Mesenchymal stem cell (in vitro differentiated cells and primary cell): ENCODE results near the gene SMO.
"Not testable (repeated sequence)": the region's sequence is repeated elsewhere in the genome, so short reads cannot be mapped to it uniquely, and the experiment has no call there.

Experiments
- DNase-seq: peaks from one replicate; pipeline ENCODE4 v3.0.0-alpha.2; 2013
- H2AFZ ChIP-seq: one replicate; pipeline ENCODE4 v1.6.1; 2013; ENCODE audit warnings: low read depth, mild to moderate bottlenecking, control low read depth, inconsistent platforms, low read length, moderate library complexity
- H2AK5ac ChIP-seq: 2 replicates; pipeline ENCODE4 v1.6.1; 2013; ENCODE audit warnings: low read length, moderate library complexity, mild to moderate bottlenecking, inconsistent platforms; ENCODE audit not compliant: severe bottlenecking
- H2BK120ac ChIP-seq: one replicate; pipeline ENCODE4 v1.6.1; 2013; ENCODE audit warnings: low read depth, mild to moderate bottlenecking, inconsistent platforms, low read length, moderate library complexity
- H2BK12ac ChIP-seq, 2 experiments: one replicate each; pipeline ENCODE4 v1.6.1; 2013; ENCODE audit warnings: inconsistent platforms in 2 of 2, low read length in 2 of 2, mild to moderate bottlenecking in 2 of 2, moderate library complexity in 2 of 2, control low read depth in 1 of 2
- H2BK15ac ChIP-seq: one replicate; pipeline ENCODE4 v1.6.1; 2013; ENCODE audit warnings: mild to moderate bottlenecking, low read depth, inconsistent platforms; ENCODE audit not compliant: poor library complexity, severe bottlenecking
- H2BK5ac ChIP-seq: 2 replicates; pipeline ENCODE4 v1.6.1; 2013; ENCODE audit warnings: low read depth, mild to moderate bottlenecking, low read length, control low read depth, inconsistent platforms; ENCODE audit not compliant: poor library complexity, severe bottlenecking
- H3K14ac ChIP-seq, 2 experiments: one replicate each; pipeline ENCODE4 v1.6.1; 2013; ENCODE audit warnings: inconsistent platforms in 2 of 2, low read length in 2 of 2, control low read depth in 1 of 2, mild to moderate bottlenecking in 1 of 2, moderate library complexity in 1 of 2
- H3K18ac ChIP-seq, 2 experiments: one replicate each; pipeline ENCODE4 v1.6.1; 2013; ENCODE audit warnings: inconsistent platforms in 2 of 2, low read length in 2 of 2, control low read depth in 1 of 2, low read depth in 1 of 2, mild to moderate bottlenecking in 1 of 2
- H3K23ac ChIP-seq, 2 experiments: one replicate each; pipeline ENCODE4 v1.6.1; 2013; ENCODE audit warnings: inconsistent platforms in 2 of 2, low read length in 2 of 2, mild to moderate bottlenecking in 2 of 2, moderate library complexity in 2 of 2, control low read depth in 1 of 2
- H3K27ac ChIP-seq: 2 replicates; pipeline ENCODE4 v1.5.1; 2013; ENCODE audit warnings: mild to moderate bottlenecking, moderate library complexity, low read length, control low read depth, inconsistent platforms; ENCODE audit not compliant: poor library complexity, severe bottlenecking
- H3K27me3 ChIP-seq, 2 experiments: 2 replicates each; pipeline versions ENCODE4 v1.6.1 to v1.7.0; 2013; ENCODE audit warnings: low read length in 2 of 2, mild to moderate bottlenecking in 2 of 2, moderate library complexity in 2 of 2, control low read depth in 1 of 2, inconsistent platforms in 1 of 2; ENCODE audit not compliant: control insufficient read depth in 1 of 2, insufficient read depth in 1 of 2
- H3K36me3 ChIP-seq, 2 experiments: 2 replicates each; pipeline versions ENCODE4 v1.6.1 to v1.7.0; 2013; ENCODE audit warnings: low read length in 2 of 2, control low read depth in 1 of 2, inconsistent platforms in 1 of 2, low read depth in 1 of 2, mild to moderate bottlenecking in 1 of 2; ENCODE audit not compliant: insufficient read depth in 2 of 2, control insufficient read depth in 1 of 2
- H3K4ac ChIP-seq, 2 experiments: one replicate each; pipeline ENCODE4 v1.6.1; 2013; ENCODE audit warnings: inconsistent platforms in 2 of 2, low read length in 2 of 2, mild to moderate bottlenecking in 2 of 2, moderate library complexity in 2 of 2, control low read depth in 1 of 2, low read depth in 1 of 2
- H3K4me1 ChIP-seq: 2 replicates; pipeline ENCODE4 v1.6.1; 2013; ENCODE audit warnings: low read depth, low read length, control low read depth; ENCODE audit not compliant: control insufficient read depth, insufficient read depth
- H3K4me2 ChIP-seq: 2 replicates; pipeline ENCODE4 v1.6.1; 2013; ENCODE audit warnings: low read length, mild to moderate bottlenecking, inconsistent platforms; ENCODE audit not compliant: poor library complexity, severe bottlenecking
- H3K4me3 ChIP-seq, 2 experiments: 2 replicates each; pipeline versions ENCODE4 v1.5.1 to v1.7.0; 2013; ENCODE audit warnings: low read length in 2 of 2, mild to moderate bottlenecking in 2 of 2, control low read depth in 1 of 2, low read depth in 1 of 2; ENCODE audit not compliant: insufficient read depth in 1 of 2
- H3K79me1 ChIP-seq: replicated peaks from 2 replicates; pipeline ENCODE4 v1.6.1; 2013; ENCODE audit warnings: mild to moderate bottlenecking, control low read depth, low read length, inconsistent platforms; ENCODE audit not compliant: poor library complexity, severe bottlenecking
- H3K9ac ChIP-seq: 2 replicates; pipeline ENCODE4 v1.7.0; 2013; ENCODE audit warnings: mild to moderate bottlenecking, low read length, moderate library complexity
- H3K9me3 ChIP-seq: 2 replicates; pipeline ENCODE4 v1.7.0; 2013; ENCODE audit warnings: mild to moderate bottlenecking, low read length; ENCODE audit not compliant: control insufficient read depth
- H4K8ac ChIP-seq: one replicate; pipeline ENCODE4 v1.6.1; 2013; ENCODE audit warnings: inconsistent platforms, mild to moderate bottlenecking, low read length, moderate library complexity
- H4K91ac ChIP-seq: one replicate; pipeline ENCODE4 v1.6.1; 2013; ENCODE audit warnings: mild to moderate bottlenecking, low read length, inconsistent platforms
- WGBS: methylation state at CpG from one replicate; pipeline ENCODE4 v1.1.7; 2013; ENCODE audit warnings: mixed read lengths; 5-methylcytosine and 5-hydroxymethylcytosine counted together

The SMO gene

DNA sequence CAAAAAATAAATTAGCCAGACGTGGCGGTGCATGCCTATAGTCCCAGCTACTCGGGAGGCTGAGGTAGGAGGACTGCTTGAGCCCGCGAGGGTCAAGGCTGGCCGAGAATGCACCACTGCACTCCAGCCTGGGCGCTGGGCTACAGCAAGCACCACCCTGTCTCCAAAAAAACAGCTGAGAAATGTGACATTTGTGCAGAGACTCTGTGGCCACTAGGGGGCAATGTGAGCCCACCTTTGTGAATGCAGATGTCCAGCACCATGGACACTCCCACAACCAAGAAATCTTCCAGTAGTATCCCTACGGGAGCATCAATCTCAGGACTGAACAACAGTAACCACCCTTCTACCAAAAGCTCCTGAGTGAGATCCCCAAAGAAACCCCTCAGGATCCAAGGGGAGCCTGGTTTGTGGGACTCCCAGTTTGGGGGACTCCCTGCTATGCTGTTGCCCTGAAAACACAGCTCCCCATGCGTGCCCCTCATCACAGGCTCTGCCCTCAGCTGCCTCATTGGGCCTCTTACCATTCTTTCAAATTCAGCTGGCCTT, 30.2 kb downstream of the SMO start:
- no peaks in the 10 kb centered on the region for H3K9me3 ChIP-seq
- no peaks in the 10 kb centered on the region for H3K79me1 ChIP-seq
- no peak overlapping the region for H2AK5ac ChIP-seq
- H2BK12ac ChIP-seq, result no peak overlapping the region
- no peak overlapping the region for H3K27ac ChIP-seq
- H3K36me3 ChIP-seq, result peaks cover 0 to 4% of the 10 kb centered on the region in 2 experiments
- peak; percentile 82 for DNase-seq
- no peak overlapping the region for H3K4ac ChIP-seq
- H3K14ac ChIP-seq, result no peak overlapping the region
- no peak overlapping the region for H2BK15ac ChIP-seq
- H3K9ac ChIP-seq, result peak overlapping the region; percentile 30
- H4K91ac ChIP-seq, result no peak overlapping the region
- H2BK5ac ChIP-seq, result no peak overlapping the region
- no peak overlapping the region for H3K18ac ChIP-seq
- no peak overlapping the region for H3K23ac ChIP-seq
- no peak overlapping the region for H2AFZ ChIP-seq
- no peak overlapping the region for H3K4me3 ChIP-seq
- H3K27me3 ChIP-seq, result peaks cover 0 to 11% of the 10 kb centered on the region in 2 experiments
- H3K4me1 ChIP-seq, result peaks cover 7% of the 10 kb centered on the region
- no peak overlapping the region for H4K8ac ChIP-seq
- no peak overlapping the region for H2BK120ac ChIP-seq
- no peak overlapping the region for H3K4me2 ChIP-seq
- WGBS, result 10% methylated on average over 9 of the region's 9 CpGs

DNA sequence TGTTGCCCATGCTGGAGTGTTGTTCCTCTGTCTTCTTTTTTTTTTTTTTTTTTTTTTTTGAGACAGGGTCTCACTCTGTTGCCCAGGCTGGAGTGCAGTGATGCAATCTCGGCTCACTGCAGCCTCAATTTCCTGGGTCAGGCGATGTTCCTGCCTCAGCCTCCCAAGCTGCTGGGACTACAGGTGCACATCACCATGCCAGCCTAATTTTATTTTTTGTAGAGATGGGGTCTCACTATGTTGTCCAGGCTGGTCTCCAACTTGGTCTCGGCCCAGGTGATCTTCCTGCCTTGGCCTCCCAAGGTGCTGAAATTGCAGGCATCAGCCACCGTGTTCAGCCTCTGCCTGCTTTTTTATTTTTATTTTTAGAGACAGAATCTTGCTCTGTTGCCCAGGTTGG, 30.7 kb downstream of the SMO start:
- not testable (repeated sequence) for H4K8ac ChIP-seq, H3K14ac ChIP-seq, H3K27ac ChIP-seq, H3K4me1 ChIP-seq, H2AK5ac ChIP-seq, H2BK5ac ChIP-seq, H3K27me3 ChIP-seq, H2BK120ac ChIP-seq, H3K18ac ChIP-seq, H3K9ac ChIP-seq, H3K4me2 ChIP-seq, H3K4me3 ChIP-seq, H3K9me3 ChIP-seq, H4K91ac ChIP-seq, H3K23ac ChIP-seq, H3K4ac ChIP-seq, H3K79me1 ChIP-seq, DNase-seq, H2AFZ ChIP-seq, H3K36me3 ChIP-seq, H2BK15ac ChIP-seq, H2BK12ac ChIP-seq
- 96% methylated on average over 4 of the region's 4 CpGs for WGBS

DNA sequence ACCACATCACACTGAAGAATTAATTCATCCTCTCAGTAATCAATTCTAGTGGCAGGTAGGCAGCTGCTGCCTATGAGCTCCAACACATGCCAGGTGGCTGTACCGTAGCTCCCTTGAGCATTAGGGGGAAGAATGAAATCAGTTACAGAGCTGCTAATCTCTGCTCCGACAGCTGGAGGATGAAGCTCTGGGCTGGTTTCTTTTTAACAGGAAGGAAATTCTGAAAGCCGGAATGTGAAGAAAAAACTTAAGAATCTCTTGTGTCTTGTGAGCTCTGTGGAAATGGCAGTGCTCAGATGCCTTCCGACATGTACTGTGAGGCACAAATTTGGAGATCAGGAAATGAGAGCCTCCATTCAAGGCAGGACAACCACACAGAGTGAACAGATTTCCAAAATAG, 33.6 kb downstream of the SMO start:
- Histone ChIP-seq H2BK120ac (no peak overlapping the region), H3K9me3 (no peaks in the 10 kb centered on the region), H3K4ac (no peak overlapping the region), H4K8ac (no peak overlapping the region), H3K4me2 (peak overlapping the region; percentile 21), H3K27me3 (peaks cover 0 to 5% of the 10 kb centered on the region in 2 experiments), H3K23ac (no peak overlapping the region), H3K4me1 (peaks cover 2% of the 10 kb centered on the region), H2AK5ac (no peak overlapping the region), H3K14ac (no peak overlapping the region), H2BK5ac (no peak overlapping the region), H3K4me3 (peak overlapping the region in 1 of 2 experiments; percentile 49), H2BK12ac (no peak overlapping the region), H3K36me3 (no peaks in the 10 kb centered on the region), H2AFZ (no peak overlapping the region), H3K27ac (no peak overlapping the region), H3K18ac (no peak overlapping the region), H3K9ac (peak overlapping the region; percentile 21), H3K79me1 (peaks cover 3% of the 10 kb centered on the region), H2BK15ac (no peak overlapping the region), H4K91ac (no peak overlapping the region)
- 69% methylated on average over 4 of the region's 4 CpGs for WGBS
- DNase-seq, result no peak

DNA sequence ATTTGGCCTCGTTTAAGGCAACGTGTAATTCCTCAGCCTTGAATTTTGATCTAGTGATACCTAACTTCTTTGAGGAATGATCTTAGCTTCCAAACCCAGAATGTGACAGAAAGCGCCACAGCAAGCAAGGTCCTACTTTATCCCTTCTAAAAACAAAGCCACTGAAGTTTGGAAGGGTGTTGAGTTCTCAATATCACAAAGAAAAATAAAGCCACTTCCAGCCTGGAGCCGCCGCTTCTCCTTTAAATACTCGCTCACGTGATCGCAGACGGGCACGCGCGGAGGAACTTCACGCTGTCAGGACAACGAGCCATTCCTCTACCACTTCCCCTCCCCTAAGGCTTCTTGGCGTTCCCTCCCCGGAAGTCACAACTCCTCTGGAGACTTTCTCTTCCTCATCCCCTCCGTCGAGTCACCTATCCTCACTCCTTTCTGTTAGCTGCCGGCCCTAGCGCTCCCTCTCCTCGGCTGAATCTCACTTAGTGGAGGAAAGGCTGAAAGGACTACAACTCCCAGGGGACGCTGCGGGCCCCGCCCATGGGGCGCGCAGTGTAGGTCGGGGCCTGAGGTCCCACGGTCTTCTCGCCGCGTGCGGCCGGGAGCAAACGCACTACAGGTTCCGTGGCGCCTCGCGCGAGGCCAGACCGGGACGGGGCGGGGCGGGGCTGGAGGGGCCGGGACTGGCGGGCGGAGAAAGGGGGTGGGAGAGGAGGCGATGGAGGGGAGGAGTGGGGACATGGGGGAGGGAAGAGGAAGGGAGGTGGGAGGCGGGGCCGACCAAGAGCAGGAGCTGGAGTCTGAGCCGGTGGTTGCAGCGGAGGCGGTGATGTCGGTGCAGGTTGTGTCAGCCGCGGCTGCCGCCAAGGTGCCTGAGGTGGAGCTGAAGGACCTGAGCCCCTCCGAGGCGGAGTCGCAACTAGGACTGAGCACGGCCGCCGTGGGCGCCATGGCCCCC, 36.1 kb downstream of the SMO start, which contains the start of gene AHCYL2:
Gene AHCYL2, plus strand, starts transcription at position 780 of the 955 bp plus-strand sequence.
- Histone ChIP-seq H3K4me3 (peak within 1 kb of the TSS; percentile 97), H3K23ac (peak within 1 kb of the TSS in 1 of 2 experiments; percentile 89), H2AFZ (peak within 1 kb of the TSS; percentile 92), H3K4ac (peak within 1 kb of the TSS in 1 of 2 experiments; percentile 77), H4K8ac (peak within 1 kb of the TSS; percentile 89), H3K9ac (peak within 1 kb of the TSS; percentile 96), H2BK12ac (no peak within 1 kb of the TSS), H3K18ac (peak within 1 kb of the TSS; percentile 81 to 87), H3K36me3 (no peaks in the 10 kb centered on the region), H4K91ac (no peak within 1 kb of the TSS), H3K27ac (peak within 1 kb of the TSS; percentile 93), H3K4me2 (peak within 1 kb of the TSS; percentile 95), H2BK15ac (peak within 1 kb of the TSS; percentile 87), H3K27me3 (no peaks in the 10 kb centered on the region), H3K14ac (peak within 1 kb of the TSS in 1 of 2 experiments; percentile 95), H2BK5ac (peak within 1 kb of the TSS; percentile 80), H2BK120ac (no peak within 1 kb of the TSS), H3K79me1 (peaks cover 16% of the 10 kb centered on the region), H3K4me1 (no peaks in the 10 kb centered on the region), H2AK5ac (no peak within 1 kb of the TSS), H3K9me3 (no peaks in the 10 kb centered on the region)
- under 1% methylated on average over 57 of the region's 63 CpGs for WGBS
- peak; percentile 98 for DNase-seq
